ENCODE results near the gene CCL7.

CCL7 gene

DNA sequence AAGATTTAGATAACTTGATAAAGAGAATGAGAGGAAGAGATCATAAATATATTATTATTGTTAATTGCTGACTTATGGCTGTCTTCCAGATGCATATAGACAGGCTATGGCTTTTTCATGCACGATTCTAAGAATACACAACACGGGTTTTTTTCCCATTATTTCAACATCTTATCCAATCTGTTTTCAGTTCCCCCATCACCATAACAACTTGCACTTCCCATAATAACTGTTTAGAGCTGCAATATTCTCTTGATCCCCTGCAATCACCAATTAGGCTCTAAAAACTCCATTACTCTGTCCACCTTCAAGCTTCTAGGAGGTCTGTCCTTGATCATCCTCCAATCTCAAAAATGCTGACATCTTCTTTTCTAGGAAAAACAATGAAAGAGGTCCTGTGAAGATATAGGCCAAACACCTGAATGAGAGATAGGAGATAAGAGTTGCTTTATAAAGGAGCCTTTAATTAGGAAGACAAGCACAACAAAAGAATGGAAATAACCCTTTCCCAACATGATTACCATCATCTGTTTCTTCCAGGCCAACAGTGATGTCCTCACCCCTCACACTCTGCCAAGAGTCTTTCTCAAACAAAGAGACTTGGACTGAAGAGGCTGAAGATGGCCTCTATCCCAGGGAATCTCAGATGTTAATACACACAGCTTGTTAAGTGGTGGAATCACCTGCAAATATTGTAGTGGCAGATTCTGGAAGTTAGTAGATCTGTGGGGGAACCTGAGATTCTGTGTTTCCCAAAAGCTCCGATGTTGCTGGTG is 47.1 kb upstream of the CCL7 start:
- no peak overlapping the region for H3K27ac ChIP-seq (ENCODE audit: low read depth, low read length)

GRCh38 chr17:34225046-34225445 is 45.0 kb upstream of the CCL7 start:
- no peak for TF ChIP-seq EZH2phosphoT487 (IDR thresholded peaks at IDR 0.05; ENCODE audit: borderline replicate concordance, low read length)
- TF ChIP-seq, protein P1, sequence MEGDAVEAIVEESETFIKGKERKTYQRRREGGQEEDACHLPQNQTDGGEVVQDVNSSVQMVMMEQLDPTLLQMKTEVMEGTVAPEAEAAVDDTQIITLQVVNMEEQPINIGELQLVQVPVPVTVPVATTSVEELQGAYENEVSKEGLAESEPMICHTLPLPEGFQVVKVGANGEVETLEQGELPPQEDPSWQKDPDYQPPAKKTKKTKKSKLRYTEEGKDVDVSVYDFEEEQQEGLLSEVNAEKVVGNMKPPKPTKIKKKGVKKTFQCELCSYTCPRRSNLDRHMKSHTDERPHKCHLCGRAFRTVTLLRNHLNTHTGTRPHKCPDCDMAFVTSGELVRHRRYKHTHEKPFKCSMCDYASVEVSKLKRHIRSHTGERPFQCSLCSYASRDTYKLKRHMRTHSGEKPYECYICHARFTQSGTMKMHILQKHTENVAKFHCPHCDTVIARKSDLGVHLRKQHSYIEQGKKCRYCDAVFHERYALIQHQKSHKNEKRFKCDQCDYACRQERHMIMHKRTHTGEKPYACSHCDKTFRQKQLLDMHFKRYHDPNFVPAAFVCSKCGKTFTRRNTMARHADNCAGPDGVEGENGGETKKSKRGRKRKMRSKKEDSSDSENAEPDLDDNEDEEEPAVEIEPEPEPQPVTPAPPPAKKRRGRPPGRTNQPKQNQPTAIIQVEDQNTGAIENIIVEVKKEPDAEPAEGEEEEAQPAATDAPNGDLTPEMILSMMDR (IDR thresholded peaks at IDR 0.05; ENCODE audit: low read depth, low read length, poor library complexity, severe bottlenecking), result no peak
- H3K4me3 ChIP-seq (ENCODE audit: low read length), result no peak overlapping the region
- H3K9me2 ChIP-seq (replicated peaks; ENCODE audit: control insufficient read depth, low read length), result no peaks in the 10 kb centered on the region
- H3K27me3 ChIP-seq (ENCODE audit: control insufficient read depth, low read length), result no peaks in the 10 kb centered on the region
- no peaks in the 10 kb centered on the region for H3F3A ChIP-seq (ENCODE audit: control insufficient read depth, insufficient read depth)
- H3K27ac ChIP-seq (ENCODE audit: low read depth, low read length), result no peak overlapping the region
- no peaks in the 10 kb centered on the region for H3K79me2 ChIP-seq (ENCODE audit: control insufficient read depth, low read length)
- H3K4me1 ChIP-seq (ENCODE audit: control insufficient read depth, low read length), result no peaks in the 10 kb centered on the region
- H3K9me3 ChIP-seq (ENCODE audit: control insufficient read depth, insufficient read depth, low read length), result no peaks in the 10 kb centered on the region
- no peak overlapping the region for H3K4me2 ChIP-seq (ENCODE audit: low read length)
- no peaks in the 10 kb centered on the region for H3K36me3 ChIP-seq (ENCODE audit: control insufficient read depth, low read length)
- H4K20me1 ChIP-seq (ENCODE audit: control insufficient read depth, insufficient read depth, low read depth, low read length), result no peaks in the 10 kb centered on the region

More for the DNA sequence above, 47.1 kb upstream of the CCL7 start:
- H3K4me1 ChIP-seq (ENCODE audit: control insufficient read depth, low read length), result peaks cover 4% of the 10 kb centered on the region; the same call in 1 of the 2 replicates
- H3K9me3 ChIP-seq (ENCODE audit: control insufficient read depth, insufficient read depth, low read length), result no peaks in the 10 kb centered on the region
- no peaks in the 10 kb centered on the region for H3K9me2 ChIP-seq (replicated peaks; ENCODE audit: control insufficient read depth, low read length)
- TF ChIP-seq, protein P1 (IDR thresholded peaks at IDR 0.05; ENCODE audit: low read depth, low read length, poor library complexity, severe bottlenecking), result no peak
- TF ChIP-seq EZH2phosphoT487 (IDR thresholded peaks at IDR 0.05; ENCODE audit: borderline replicate concordance, low read length), result no peak
- no peaks in the 10 kb centered on the region for H3K79me2 ChIP-seq (ENCODE audit: control insufficient read depth, low read length)
- H3F3A ChIP-seq (ENCODE audit: control insufficient read depth, insufficient read depth), result no peaks in the 10 kb centered on the region
- no peaks in the 10 kb centered on the region for H3K27me3 ChIP-seq (ENCODE audit: control insufficient read depth, low read length)
- no peaks in the 10 kb centered on the region for H4K20me1 ChIP-seq (ENCODE audit: control insufficient read depth, insufficient read depth, low read depth, low read length)
- H3K4me3 ChIP-seq (ENCODE audit: low read length), result no peak overlapping the region
- H3K36me3 ChIP-seq (ENCODE audit: control insufficient read depth, low read length), result no peaks in the 10 kb centered on the region
- H3K4me2 ChIP-seq (ENCODE audit: low read length), result no peak overlapping the region

- H3F3A ChIP-seq (ENCODE audit: control insufficient read depth, insufficient read depth), result no peaks in the 10 kb centered on the region
- no peak overlapping the region for H3K27ac ChIP-seq (ENCODE audit: low read depth, low read length)
- H3K27me3 ChIP-seq (ENCODE audit: control insufficient read depth, low read length), result no peaks in the 10 kb centered on the region
- no peaks in the 10 kb centered on the region for H4K20me1 ChIP-seq (ENCODE audit: control insufficient read depth, insufficient read depth, low read depth, low read length)
- H3K79me2 ChIP-seq (ENCODE audit: control insufficient read depth, low read length), result no peaks in the 10 kb centered on the region
- H3K4me2 ChIP-seq (ENCODE audit: low read length), result no peak overlapping the region
- H3K4me1 ChIP-seq (ENCODE audit: control insufficient read depth, low read length), result no peaks in the 10 kb centered on the region
- no peak for TF ChIP-seq EZH2phosphoT487 (IDR thresholded peaks at IDR 0.05; ENCODE audit: borderline replicate concordance, low read length)
- TF ChIP-seq, protein P1 (IDR thresholded peaks at IDR 0.05; ENCODE audit: low read depth, low read length, poor library complexity, severe bottlenecking), result no peak
- H3K36me3 ChIP-seq (ENCODE audit: control insufficient read depth, low read length), result no peaks in the 10 kb centered on the region
- H3K9me3 ChIP-seq (ENCODE audit: control insufficient read depth, insufficient read depth, low read length), result peaks cover 4% of the 10 kb centered on the region; the same call in 1 of the 2 replicates
- no peaks in the 10 kb centered on the region for H3K9me2 ChIP-seq (replicated peaks; ENCODE audit: control insufficient read depth, low read length)
- H3K4me3 ChIP-seq (ENCODE audit: low read length), result no peak overlapping the region
These were observed 43.8 kb upstream of the CCL7 start for GRCh38 chr17:34226011-34226743.
